SK-N-SH (cell line): ENCODE data around the gene BPIFA3. TPM values are rescaled to one million over a fixed set of nuclear protein-coding genes. Genes with fewer than 3 reads are reported as not detected.

ENCODE experiments used
- CTCF ChIA-PET: fragments of 300-600, 350-600 bp; formaldehyde crosslinking; extraction: SDS; loops from one replicate; lab custom pipeline; 2021; lab: Yijun Ruan, JAX
- POLR2A ChIA-PET: fragments of 350-600 bp; sonication (Branson Sonifier 250); formaldehyde crosslinking; extraction: SDS; loops from one replicate; lab custom pipeline; 2020; ENCODE audit warnings: antibody characterized with exemption, inconsistent platforms; lab: Yijun Ruan, JAX
- DNase-seq: peaks from one replicate; pipeline ENCODE4 v3.0.0; 2012
- H2AFZ ChIP-seq: fragments of 200-600 bp; sonication (generic); 2 replicates; pipeline ENCODE4 v1.8.1; 2016; ENCODE audit warnings: antibody characterized with exemption, mild to moderate bottlenecking, low read depth
- H3F3A ChIP-seq: fragments of 200-600 bp; sonication (generic); replicated peaks from 2 replicates; pipeline ENCODE3; 2016; ENCODE audit warnings: antibody characterized with exemption, mild to moderate bottlenecking; ENCODE audit not compliant: insufficient read depth
- H3K27ac ChIP-seq, 2 experiments: fragments of 200-500 bp in 1 of 2; fragments of 200-600 bp in 1 of 2; sonication (Bioruptor generic) in 1 of 2; sonication (generic), shearing (Covaris generic) in 1 of 2; 2 replicates each; pipeline versions ENCODE4 v1.5.1 to v1.6.1; 2014 to 2016; ENCODE audit warnings: low read depth in 2 of 2, inconsistent platforms in 1 of 2, low read length in 1 of 2, mild to moderate bottlenecking in 1 of 2, mixed read lengths in 1 of 2
- H3K27me3 ChIP-seq: fragments of 200-600 bp; sonication (generic), shearing (Covaris generic); 2 replicates; pipeline ENCODE4 v1.6.1; 2016; ENCODE audit warnings: mixed run types; ENCODE audit not compliant: insufficient read depth
- H3K36me3 ChIP-seq, 2 experiments: fragments of 200-500 bp in 1 of 2; fragments of 200-600 bp in 1 of 2; sonication (Bioruptor generic) in 1 of 2; sonication (generic) in 1 of 2; replicated peaks in 1 of 2; 2 replicates each; pipeline versions ENCODE3 to v1.5.1; 2014 to 2016; ENCODE audit warnings: low read length in 1 of 2, mild to moderate bottlenecking in 1 of 2; ENCODE audit not compliant: insufficient read depth in 2 of 2, control insufficient read depth in 1 of 2
- H3K4me1 ChIP-seq, 2 experiments: fragments of 200-500 bp in 1 of 2; fragments of 200-600 bp in 1 of 2; sonication (Bioruptor generic) in 1 of 2; sonication (generic), shearing (Covaris generic) in 1 of 2; 2 replicates each; pipeline versions ENCODE4 v1.5.1 to v1.6.1; 2014 to 2016; ENCODE audit warnings: low read depth in 1 of 2, low read length in 1 of 2, mixed run types in 1 of 2; ENCODE audit not compliant: insufficient read depth in 2 of 2, control insufficient read depth in 1 of 2
- H3K4me2 ChIP-seq: fragments of 200-600 bp; sonication (generic), shearing (Covaris generic); 2 replicates; pipeline ENCODE4 v1.6.1; 2017; ENCODE audit warnings: mixed run types
- H3K4me3 ChIP-seq, 2 experiments: fragments of 200-500 bp in 1 of 2; fragments of 200-600 bp in 1 of 2; sonication (Bioruptor generic) in 1 of 2; sonication (generic), shearing (Covaris generic) in 1 of 2; 2 replicates each; pipeline versions ENCODE4 v1.5.1 to v1.8.1; 2014 to 2016; ENCODE audit warnings: low read depth in 2 of 2, inconsistent platforms in 1 of 2, low read length in 1 of 2, mild to moderate bottlenecking in 1 of 2, mixed read lengths in 1 of 2, moderate library complexity in 1 of 2
- H3K79me2 ChIP-seq: fragments of 200-600 bp; sonication (generic); 2 replicates; pipeline ENCODE4 v1.8.1; 2017; ENCODE audit warnings: mild to moderate bottlenecking; ENCODE audit not compliant: insufficient read depth
- H3K9ac ChIP-seq: fragments of 200-600 bp; sonication (generic); 2 replicates; pipeline ENCODE4 v1.6.1; 2017; ENCODE audit warnings: mixed run types
- H3K9me2 ChIP-seq: fragments of 200-600 bp; sonication (generic); 2 replicates; pipeline ENCODE4 v1.6.1; 2017; ENCODE audit warnings: mixed run types
- H3K9me3 ChIP-seq: fragments of 200-600 bp; sonication (generic); 2 replicates; pipeline ENCODE4 v1.6.1; 2017; ENCODE audit warnings: mixed run types, mild to moderate bottlenecking, moderate library complexity
- H4K20me1 ChIP-seq: fragments of 200-600 bp; sonication (generic); 2 replicates; pipeline ENCODE4 v1.6.1; 2017; ENCODE audit warnings: mild to moderate bottlenecking, mixed run types; ENCODE audit not compliant: insufficient read depth
- ELF1 ChIP-seq: IDR thresholded peaks from 2 replicates; pipeline ENCODE4 v1.4.0; 2012
- EZH2phosphoT487 ChIP-seq: fragments of 200-600 bp; sonication (generic); IDR thresholded peaks from 2 replicates; pipeline ENCODE4 v1.6.1; 2017; ENCODE audit warnings: low read depth, mixed run types, mild to moderate bottlenecking, antibody characterized with exemption, moderate library complexity, borderline replicate concordance
- FOXJ3 ChIP-seq: sonication (generic); formaldehyde crosslinking; IDR thresholded peaks from 2 replicates; pipeline ENCODE4 v1.5.1; 2020; ENCODE audit warnings: mild to moderate bottlenecking, missing genetic modification reagents
- FOXM1 ChIP-seq: IDR thresholded peaks from 2 replicates; pipeline ENCODE4 v1.4.0; 2012; ENCODE audit warnings: low read depth, mild to moderate bottlenecking
- GATA2 ChIP-seq: sonication (generic); formaldehyde crosslinking; IDR thresholded peaks from 2 replicates; pipeline ENCODE4 v1.5.0; 2020; ENCODE audit warnings: mild to moderate bottlenecking, missing genetic modification reagents
- JUND ChIP-seq: IDR thresholded peaks from 2 replicates; pipeline ENCODE4 v1.4.0; 2012
- MEF2A ChIP-seq: IDR thresholded peaks from 2 replicates; pipeline ENCODE4 v1.4.0; 2012; ENCODE audit warnings: low read depth, borderline replicate concordance
- NFIC ChIP-seq: IDR thresholded peaks from 2 replicates; pipeline ENCODE4 v1.4.0; 2012; ENCODE audit warnings: borderline replicate concordance
- POLR2AphosphoS5 ChIP-seq: IDR thresholded peaks from 2 replicates; pipeline ENCODE4 v1.6.1; 2012; ENCODE audit warnings: low read depth, low read length
- RFX5 ChIP-seq: IDR thresholded peaks from 2 replicates; pipeline ENCODE4 v1.6.1; 2012; ENCODE audit warnings: mild to moderate bottlenecking, improper control_type of control experiment, low read length
- RXRA ChIP-seq: IDR thresholded peaks from 2 replicates; pipeline ENCODE4 v1.4.0; 2012; ENCODE audit warnings: low read depth, mild to moderate bottlenecking, borderline replicate concordance
- SIN3A ChIP-seq: IDR thresholded peaks from 2 replicates; pipeline ENCODE4 v1.6.1; 2012; ENCODE audit warnings: low read depth, mild to moderate bottlenecking, low read length, moderate library complexity, borderline replicate concordance
- SMC3 ChIP-seq: IDR thresholded peaks from 2 replicates; pipeline ENCODE4 v1.6.1; 2012; ENCODE audit warnings: low read depth, low read length, improper control_type of control experiment
- TAF1 ChIP-seq: IDR thresholded peaks from 2 replicates; pipeline ENCODE4 v1.6.1; 2012; ENCODE audit warnings: low read depth, mild to moderate bottlenecking, low read length, moderate library complexity, borderline replicate concordance
- TCF12 ChIP-seq: IDR thresholded peaks from 2 replicates; pipeline ENCODE4 v1.4.0; 2012
- USF1 ChIP-seq: IDR thresholded peaks from 2 replicates; pipeline ENCODE4 v1.4.0; 2012; ENCODE audit warnings: low read depth, borderline replicate concordance
- ZBTB33 ChIP-seq: IDR thresholded peaks from 2 replicates; pipeline ENCODE4 v1.4.0; 2012; ENCODE audit warnings: low read depth, borderline replicate concordance
- WGBS: methylation state at CpG from one replicate; pipeline ENCODE4 v1.1.6; 2017; ENCODE audit warnings: low lambda C conversion rate; 5-methylcytosine and 5-hydroxymethylcytosine counted together
- polyA plus RNA-seq, 3 experiments: library from polyadenylated mRNA; depleted of rRNA; stranded (reverse); fragments of >200 nt; gene quantifications; 2 replicates each; pipeline ENCODE4 v1.2.3, GENCODE V29; 2012

The BPIFA3 gene
- polyA plus RNA-seq, 1 of the 3 experiments (the other 2 are of a cell fraction) = not detected

GRCh38 chr20:33180169-33180568 lies 37.0 kb upstream of the BPIFA3 start:
- no peaks in the 10 kb centered on the region for H3F3A ChIP-seq
- no peaks in the 10 kb centered on the region for H3K9me3 ChIP-seq
- H2AFZ ChIP-seq = no peak overlapping the region
- no peak overlapping the region for H3K27ac ChIP-seq
- POLR2A ChIA-PET = no interaction called here
- H3K36me3 ChIP-seq = no peaks in the 10 kb centered on the region
- no peak overlapping the region for H3K4me2 ChIP-seq
- H3K4me1 ChIP-seq = no peaks in the 10 kb centered on the region
- H3K27me3 ChIP-seq = no peaks in the 10 kb centered on the region
- no peaks in the 10 kb centered on the region for H4K20me1 ChIP-seq
- no peaks in the 10 kb centered on the region for H3K9me2 ChIP-seq
- H3K9ac ChIP-seq = no peak overlapping the region
- CTCF ChIA-PET = interaction anchor here (1.4 kb wide), 1 partner anchor 10 kb away, joined by 4 read pairs; no protein-coding TSS in a partner anchor
- DNase-seq = no peak
- TF ChIP-seq FOXM1 (no peak), TCF12 (no peak), ELF1 (no peak), EZH2phosphoT487 (no peak), POLR2AphosphoS5 (no peak), TAF1 (no peak), ZBTB33 (no peak), SIN3A (no peak), SMC3 (no peak), RXRA (no peak), FOXJ3 (CRISPR knock-in tag) (no peak)
- no peaks in the 10 kb centered on the region for H3K79me2 ChIP-seq
- H3K4me3 ChIP-seq = no peak overlapping the region
- WGBS = 29% methylated on average over 5 of the region's 5 CpGs

GRCh38 chr20:33181482-33182093 lies 35.6 kb upstream of the BPIFA3 start:
- H3K27me3 ChIP-seq = no peaks in the 10 kb centered on the region
- H2AFZ ChIP-seq = no peak overlapping the region
- no peak overlapping the region for H3K4me3 ChIP-seq
- no peaks in the 10 kb centered on the region for H3K9me2 ChIP-seq
- no peaks in the 10 kb centered on the region for H3K36me3 ChIP-seq
- no peak overlapping the region for H3K9ac ChIP-seq
- WGBS = no CpG with 5 or more reads among the region's 1 CpG
- H3F3A ChIP-seq = no peaks in the 10 kb centered on the region
- no peaks in the 10 kb centered on the region for H3K79me2 ChIP-seq
- DNase-seq = no peak
- POLR2A ChIA-PET = no interaction called here
- CTCF ChIA-PET = no interaction called here
- no peaks in the 10 kb centered on the region for H3K4me1 ChIP-seq
- H3K9me3 ChIP-seq = no peaks in the 10 kb centered on the region
- TF ChIP-seq TCF12 = no peak
- TF ChIP-seq JUND = no peak
- TF ChIP-seq NFIC = no peak
- TF ChIP-seq MEF2A = no peak
- TF ChIP-seq RXRA = no peak
- no peak for TF ChIP-seq USF1
- TF ChIP-seq RFX5 = no peak
- no peak for TF ChIP-seq GATA2
- no peak for TF ChIP-seq ELF1
- no peak overlapping the region for H3K27ac ChIP-seq
- H4K20me1 ChIP-seq = no peaks in the 10 kb centered on the region
- H3K4me2 ChIP-seq = no peak overlapping the region
